HuH-7.5 (cell line): Measurements from ENCODE around the gene UGT1A6.

Experiments
- DNase-seq: peaks from one replicate; pipeline ENCODE4 v3.0.0; 2011; ENCODE audit warnings: low spot score

The UGT1A6 gene

DNA sequence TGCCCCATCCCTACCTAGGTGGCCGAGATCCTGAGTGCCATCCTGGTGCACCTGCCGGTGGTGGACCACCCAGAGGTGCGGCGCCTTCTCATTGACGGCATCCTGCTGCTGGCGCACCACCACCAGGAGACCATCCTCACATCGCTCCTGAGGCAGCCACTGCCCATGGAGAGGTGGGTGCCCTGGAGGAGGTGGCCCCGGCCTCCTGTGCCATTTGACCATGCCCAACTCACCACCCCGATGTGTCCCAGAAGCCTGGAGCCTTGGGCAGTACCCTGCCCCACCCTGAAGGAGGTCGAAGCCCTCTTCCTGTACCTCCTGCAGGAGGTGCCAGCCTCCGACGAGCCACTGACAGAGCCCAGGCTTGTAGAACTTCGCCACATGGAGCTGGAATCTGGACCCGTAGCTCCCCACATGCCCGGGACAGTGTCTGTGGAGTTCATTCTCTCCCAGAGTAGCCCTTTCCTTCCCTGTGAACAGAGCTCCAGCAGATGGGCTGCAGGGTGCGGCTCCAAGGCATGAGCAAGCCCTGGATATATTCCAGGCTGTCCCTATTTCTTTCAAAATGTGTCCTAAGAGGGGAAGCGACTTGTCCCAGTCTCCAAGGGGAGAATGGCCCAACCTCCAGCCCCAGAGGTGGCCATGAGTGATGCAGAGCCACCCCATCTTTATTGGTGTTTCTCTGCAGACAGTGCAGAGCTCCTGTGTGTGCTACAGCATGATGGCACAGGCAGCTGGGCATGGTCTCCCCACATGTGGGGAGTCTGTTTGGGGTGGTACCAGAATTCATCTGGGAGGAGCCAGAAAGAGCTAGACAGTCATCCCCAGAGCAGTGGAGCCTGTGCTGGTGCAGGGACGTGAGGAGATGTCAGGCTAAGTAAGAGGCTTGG lies 127.4 kb downstream of the UGT1A6 start:
- no peak for DNase-seq

DNA sequence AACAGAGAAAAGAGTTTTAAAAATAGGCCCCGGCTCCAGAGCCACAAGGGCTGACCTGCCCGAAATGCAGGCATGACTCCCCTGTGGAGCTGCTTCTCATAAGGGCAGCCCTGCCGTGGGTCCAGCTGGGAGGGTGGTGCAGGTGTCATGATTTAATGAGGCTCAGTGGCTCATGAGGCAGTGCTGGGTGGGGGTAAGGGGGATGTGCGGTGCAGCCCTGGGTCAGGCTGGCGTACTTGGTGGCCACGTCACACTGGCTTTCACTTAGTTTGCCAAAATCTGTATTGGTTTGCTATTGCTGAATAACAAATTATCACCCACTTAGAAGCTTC lies 128.1 kb downstream of the UGT1A6 start:
- DNase-seq, result no peak

DNA sequence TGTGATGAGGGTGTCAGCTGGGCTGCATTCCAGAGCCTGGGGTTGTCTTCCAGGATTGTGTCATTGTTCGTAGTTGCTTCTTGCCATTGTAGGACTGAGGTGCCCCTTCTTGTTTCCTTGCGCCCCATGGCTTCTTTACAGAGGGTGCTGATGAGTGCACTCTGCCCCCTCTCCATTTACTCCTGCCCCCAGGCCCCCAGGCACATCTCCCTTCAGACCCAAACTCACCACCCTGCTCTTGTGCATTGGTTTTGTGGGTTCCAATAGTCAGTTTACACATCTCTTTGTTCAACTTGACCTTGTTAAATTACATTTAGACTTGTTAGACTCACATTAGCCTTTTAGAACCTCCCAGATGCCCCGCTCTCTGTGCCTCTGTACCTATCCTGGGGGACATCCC lies 128.5 kb downstream of the UGT1A6 start:
- DNase-seq, result no peak

GRCh38 chr2:233821709-233822100 lies 129.0 kb downstream of the UGT1A6 start:
- no peak for DNase-seq

DNA sequence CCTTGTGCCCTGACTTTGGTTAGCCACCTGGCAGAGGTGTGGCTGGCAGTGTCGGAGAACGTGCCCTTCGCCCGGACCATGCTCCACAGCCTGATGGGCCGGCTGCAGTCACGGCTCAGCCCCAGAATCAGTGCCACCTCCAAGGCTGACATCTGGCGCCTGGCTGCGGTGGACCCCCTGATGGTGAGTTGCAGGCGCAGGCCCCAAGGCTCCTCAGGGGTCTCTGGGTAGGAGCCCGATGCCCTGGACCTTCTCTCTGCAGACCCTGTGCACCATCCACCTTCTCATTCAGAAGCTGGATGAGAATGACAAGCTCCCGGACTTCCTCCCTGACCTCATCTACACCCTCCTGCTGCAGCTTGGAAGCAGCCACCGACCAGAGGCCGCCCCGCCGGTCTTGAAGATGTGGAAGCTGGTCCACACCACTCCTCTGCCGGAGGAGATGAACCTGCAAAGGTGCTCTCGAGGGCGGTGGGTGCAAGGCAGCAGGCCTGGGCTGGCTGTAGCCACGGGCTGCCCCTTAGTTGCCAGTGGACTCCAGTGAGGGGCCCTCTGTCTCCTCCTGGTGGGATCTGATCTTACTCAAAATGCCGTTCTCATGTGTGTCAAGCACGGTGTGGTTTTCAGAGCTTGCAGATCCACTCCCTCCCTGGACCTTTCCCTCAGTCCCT lies 129.5 kb downstream of the UGT1A6 start:
- DNase-seq, result no peak
